Fibroblast of pulmonary artery (primary cell): Measurements from ENCODE around the gene RPS13.
"Not testable (repeated sequence)": the region's sequence is repeated elsewhere in the genome, so short reads cannot be mapped to it uniquely, and the experiment has no call there.

ENCODE experiments used
- DNase-seq: peaks from one replicate; pipeline ENCODE4 v3.0.0-alpha.2; 2010; ENCODE audit warnings: low read depth
- H3K4me3 ChIP-seq: replicated peaks from 2 replicates; pipeline ENCODE4 v1.5.1; 2011; ENCODE audit warnings: low read depth, mild to moderate bottlenecking, control low read depth, low read length, moderate library complexity
- CTCF ChIP-seq: IDR thresholded peaks from 2 replicates; pipeline ENCODE4 v1.5.1; 2011; ENCODE audit warnings: mild to moderate bottlenecking, control low read depth, low read length, inconsistent platforms; ENCODE audit errors: missing control alignments

Gene RPS13

DNA sequence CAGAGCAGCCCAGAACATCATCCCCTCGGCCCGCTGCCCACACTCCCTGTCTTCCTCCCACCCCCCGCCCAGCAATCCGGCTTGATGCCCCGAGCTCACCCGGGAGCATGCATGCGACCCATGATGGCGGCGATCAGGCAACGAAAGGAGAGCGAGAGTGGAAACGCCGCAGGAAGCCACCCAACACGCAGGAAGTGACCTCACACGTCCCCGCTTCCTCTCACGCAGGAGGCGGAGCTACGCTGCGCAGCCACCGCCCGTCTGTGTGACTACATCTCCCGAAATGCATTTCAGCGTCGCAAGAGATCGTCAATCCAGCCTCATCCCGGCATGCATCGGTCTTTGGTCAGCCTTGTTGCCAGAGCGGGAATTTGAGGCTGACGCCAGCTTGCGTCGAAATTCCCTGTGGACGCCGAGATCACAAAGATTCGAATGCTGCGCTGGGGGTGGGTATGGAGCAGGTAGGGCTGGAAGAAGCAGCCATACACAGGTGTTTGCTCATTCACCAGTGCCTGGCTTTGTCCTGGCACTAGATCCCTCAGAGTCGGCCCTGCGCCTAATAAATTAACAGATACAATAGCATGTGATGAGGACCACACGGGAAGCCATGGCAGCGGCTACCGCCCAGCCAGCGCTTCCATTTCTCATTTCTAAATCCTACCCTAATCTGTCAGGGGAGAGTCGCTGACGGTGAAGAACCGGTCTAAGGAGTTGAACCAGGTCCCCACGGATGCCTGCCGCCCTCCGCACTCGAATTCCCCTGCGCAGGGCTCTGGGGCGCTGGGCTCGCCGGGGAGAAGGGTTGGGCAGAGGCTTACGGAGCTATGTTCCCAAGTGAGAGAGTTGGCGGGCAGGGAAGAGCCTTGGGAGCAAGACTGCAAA lies at the start of gene RPS13:
RPS13 (minus strand) TSS at position 148 of the 882 bp plus-strand sequence; CDS start at position 122, 26 bp downstream.
- peak; percentile 99 for DNase-seq
- peak within 1 kb of the TSS; percentile 98 for H3K4me3 ChIP-seq
- TF ChIP-seq CTCF: no peak

GRCh38 chr11:17121981-17122380 lies 44.5 kb upstream of the RPS13 start:
- DNase-seq: no peak
- no peak for TF ChIP-seq CTCF
- no peak overlapping the region for H3K4me3 ChIP-seq

DNA sequence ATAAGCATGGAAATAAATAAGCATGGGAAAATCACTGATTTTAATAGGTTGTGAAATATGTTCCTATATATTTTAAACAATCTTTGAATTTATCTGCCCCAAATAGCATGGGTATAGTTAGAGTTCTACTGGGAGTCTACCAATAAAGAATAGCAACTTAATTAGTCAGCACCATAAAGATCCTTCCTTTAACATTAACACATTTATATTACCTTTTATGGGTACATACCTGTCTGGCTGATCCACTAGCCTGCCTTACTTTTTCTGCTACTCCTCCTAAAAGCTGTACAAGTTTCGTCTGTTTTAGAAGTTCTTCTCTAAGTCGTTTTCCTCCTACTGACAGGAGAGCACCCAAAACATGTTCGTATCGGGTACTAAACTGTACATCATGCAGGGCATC lies 39.8 kb upstream of the RPS13 start:
- H3K4me3 ChIP-seq: no peak overlapping the region
- DNase-seq: no peak
- no peak for TF ChIP-seq CTCF

GRCh38 chr11:17116117-17116516 lies 38.6 kb upstream of the RPS13 start:
- DNase-seq: no peak
- H3K4me3 ChIP-seq: no peak overlapping the region
- no peak for TF ChIP-seq CTCF

- H3K4me3 ChIP-seq: not testable (repeated sequence)
- peak; percentile 35 for TF ChIP-seq CTCF
- DNase-seq: peak; percentile 6
Measured at GRCh38 chr11:17107745-17108144, 30.3 kb upstream of the RPS13 start.

DNA sequence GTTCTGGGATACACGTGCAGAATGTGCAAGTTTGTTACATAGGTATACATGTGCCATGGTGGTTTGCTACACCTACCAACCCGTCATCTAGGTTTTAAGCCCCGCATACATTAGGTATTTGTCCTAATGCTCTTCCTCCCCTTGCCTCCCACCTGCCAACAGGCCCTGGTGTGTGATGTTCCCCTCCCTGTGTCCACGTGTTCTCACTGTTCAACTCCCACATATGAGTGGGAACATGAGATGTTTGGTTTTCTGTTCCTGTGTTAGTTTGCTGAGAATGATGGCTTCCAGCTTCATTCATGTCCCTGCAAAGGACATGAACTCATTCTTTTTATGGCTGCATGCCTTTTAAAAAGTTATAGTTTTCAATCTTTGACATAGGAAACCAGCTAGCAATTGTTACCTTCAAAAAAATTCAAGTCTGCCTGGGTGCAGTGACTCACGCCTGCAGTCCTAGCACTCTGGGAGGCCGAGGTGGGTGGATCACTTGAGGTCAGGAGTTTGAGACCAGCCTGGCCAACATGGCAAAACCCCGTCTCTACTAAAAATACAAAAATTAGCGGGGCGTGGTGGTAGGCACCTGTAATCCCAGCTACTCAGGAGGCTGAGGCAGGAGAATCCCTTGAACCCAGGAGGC lies 28.1 kb upstream of the RPS13 start:
- not testable (repeated sequence) for H3K4me3 ChIP-seq, DNase-seq

DNA sequence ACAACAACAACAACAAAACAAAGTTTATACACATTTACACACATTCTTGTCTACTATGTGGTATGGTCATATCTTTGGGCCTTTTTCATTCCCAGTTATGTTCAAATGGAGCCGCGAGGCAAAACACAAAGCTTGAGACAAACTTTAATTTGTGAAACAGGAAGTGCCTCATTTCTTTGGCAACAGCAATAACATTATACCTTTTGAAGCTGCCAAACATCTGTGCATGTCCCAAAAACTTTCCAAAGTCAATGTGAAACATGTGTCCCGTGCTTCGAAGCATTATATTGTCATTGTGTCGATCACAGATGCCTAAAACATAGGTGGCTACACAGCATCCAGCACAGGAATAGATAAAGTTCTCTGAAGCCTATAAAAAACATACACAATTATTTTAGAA lies 25.0 kb upstream of the RPS13 start:
- TF ChIP-seq CTCF: no peak
- H3K4me3 ChIP-seq: no peak overlapping the region
- peak; percentile 28 for DNase-seq
